HG03469 (cell line): Measurements from ENCODE around the gene TCF15.
"Not testable (repeated sequence)": the region's sequence is repeated elsewhere in the genome, so short reads cannot be mapped to it uniquely, and the experiment has no call there.

Experiments
- ATAC-seq: cut with Tn5 transposase; IDR thresholded peaks from one replicate; pipeline ENCODE4 v1.9.1; 2021; ENCODE audit warnings: mild to moderate bottlenecking, moderate library complexity, moderate number of reproducible peaks; ENCODE audit not compliant: unreplicated experiment

The TCF15 gene

DNA sequence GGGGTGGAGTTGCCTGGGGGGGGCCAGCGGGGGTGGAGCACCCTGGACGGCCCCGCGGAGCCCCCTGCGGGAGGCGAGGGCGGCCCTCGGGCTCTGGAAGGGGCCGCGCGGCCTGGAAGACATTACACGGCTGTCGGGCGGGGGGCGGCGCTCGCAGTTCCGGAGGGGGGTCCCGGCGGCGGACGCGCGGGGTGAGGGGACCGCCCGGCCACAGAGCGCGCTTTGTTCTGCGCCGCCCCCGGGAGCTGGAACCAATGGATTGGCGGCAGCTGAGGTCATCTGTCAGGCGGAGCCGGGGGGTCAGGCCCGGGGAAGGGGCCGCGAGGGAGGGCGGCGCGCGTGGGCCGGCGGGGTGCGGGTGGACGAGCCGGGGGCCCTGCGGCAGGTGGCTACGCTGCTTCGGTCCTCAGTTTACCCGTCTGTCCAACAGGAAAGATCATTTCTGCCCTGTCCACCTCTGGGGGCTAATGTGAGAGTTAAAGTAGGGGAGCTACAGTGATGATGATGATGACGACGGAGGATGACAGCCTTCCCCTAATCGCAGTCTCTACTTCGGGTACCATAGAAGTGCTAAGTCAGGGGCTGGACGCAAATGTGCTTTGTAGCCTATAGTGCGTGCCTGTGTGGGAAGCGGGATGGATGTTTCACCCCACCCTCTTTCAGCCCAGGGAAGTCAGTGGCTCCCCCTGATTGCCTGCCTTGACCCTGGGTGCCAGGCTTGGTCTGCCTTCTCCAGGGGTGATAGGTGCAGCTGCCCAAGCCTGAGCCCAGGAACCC is 32.5 kb upstream of the TCF15 start:
- no peak for ATAC-seq

DNA sequence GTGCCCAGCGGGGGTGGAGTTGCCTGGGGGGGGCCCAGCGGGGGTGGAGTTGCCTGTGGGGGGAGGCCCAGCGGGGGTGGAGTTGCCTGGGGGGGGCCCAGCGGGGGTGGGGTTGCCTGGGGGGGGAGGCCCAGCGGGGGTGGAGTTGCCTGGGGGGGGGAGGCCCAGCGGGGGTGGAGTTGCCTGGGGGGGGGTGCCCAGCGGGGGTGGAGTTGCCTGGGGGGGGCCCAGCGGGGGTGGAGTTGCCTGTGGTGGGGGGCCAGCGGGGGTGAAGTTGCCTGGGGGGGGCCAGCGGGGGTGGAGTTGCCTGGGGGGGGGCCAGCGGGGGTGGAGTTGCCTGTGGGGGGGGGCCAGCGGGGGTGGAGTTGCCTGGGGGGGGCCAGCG is 31.9 kb upstream of the TCF15 start:
- ATAC-seq, result not testable (repeated sequence)

DNA sequence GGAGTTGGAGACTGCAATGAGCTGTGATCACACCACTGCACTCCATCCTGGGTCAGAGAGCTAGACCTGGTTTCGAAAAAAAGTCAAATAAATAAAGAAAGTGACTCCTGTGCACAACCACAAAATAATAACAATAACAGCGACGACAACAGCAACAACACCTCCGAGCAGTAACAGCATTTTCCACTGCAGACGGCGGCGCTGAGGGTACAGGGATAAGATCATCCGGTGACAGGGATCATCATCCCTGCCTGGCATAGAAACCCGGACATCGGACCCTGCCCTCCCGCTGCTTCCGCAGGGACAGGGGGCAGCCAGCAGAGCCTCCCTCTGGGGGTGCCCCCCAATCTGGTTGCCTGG is 31.4 kb upstream of the TCF15 start:
- no peak for ATAC-seq

DNA sequence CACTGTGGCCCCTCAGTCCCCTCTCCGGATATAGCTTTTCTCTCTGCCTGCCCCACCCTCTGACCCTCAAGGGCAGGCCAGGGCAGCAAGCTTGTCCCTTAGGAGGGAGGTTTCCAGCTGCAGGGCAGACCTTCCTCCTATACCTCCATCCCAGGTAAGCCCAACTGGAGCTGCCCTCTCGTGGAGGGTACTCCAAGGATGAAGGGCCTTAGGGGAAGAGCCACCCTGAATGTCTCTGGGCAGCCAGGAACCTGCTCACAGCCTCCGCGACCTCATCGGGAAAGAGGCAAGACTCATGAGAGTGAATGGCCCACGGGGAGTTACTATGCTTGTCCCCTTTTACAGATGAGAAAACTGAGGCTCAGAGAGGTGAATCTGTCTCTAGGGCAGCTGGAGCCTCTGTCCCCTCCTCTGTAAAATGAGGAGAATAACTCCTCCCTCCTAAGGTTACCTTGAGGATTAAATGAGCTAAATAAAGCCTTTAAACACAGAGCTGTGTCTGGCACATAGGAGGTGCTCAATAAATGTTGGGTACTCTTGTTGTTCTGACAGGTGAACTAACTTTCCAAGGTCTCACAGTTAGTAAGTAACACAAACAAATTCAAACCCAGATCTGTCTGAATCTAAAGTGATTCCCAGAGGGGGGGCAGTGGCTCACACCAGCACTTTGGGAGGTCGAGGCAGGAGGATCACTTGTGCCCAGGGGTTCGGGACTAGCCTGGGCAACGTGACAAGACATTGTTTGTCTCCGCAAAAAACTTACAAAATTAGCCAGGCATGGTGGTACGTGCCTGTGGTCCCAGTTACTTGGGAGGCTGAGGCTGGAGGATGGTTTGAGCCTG is 30.8 kb upstream of the TCF15 start:
- no peak for ATAC-seq

DNA sequence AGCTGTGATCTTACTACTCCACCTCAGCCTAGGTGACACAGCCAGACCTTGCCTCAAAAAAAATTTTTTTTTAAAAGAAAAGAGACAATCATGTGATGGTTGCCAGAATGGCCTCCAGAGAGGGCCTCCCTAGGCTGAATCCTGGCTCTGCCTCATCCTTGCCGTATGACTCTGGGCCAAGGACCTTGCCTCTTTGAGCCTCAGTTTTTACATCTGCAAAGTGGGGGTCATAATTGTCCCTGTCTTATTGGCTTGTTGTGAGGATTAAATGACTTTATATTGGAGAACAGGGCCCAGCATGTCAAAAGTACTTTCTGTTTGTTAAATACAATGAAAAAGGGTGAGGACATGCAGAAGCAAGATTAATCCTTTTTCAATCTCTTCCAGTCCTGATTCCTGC is 28.5 kb upstream of the TCF15 start:
- no peak for ATAC-seq

DNA sequence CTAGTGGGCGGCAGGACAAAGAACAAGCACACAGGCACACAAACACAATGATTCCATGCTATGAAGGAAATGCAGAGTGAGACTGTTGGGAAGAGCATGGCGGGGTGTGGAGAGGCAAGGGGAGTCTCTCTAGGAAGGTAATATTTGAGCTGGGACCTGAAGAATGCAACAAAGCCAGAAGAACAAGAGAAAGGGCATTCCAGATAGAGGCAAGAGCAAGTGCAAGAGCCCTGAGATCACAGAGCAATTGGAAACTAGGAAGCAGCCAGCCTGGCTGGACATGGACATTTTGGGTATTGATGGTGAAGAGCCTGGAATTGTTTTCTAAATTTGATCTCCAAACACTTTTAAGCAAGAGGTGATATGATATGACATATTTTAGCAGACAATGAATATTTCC is 27.4 kb upstream of the TCF15 start:
- ATAC-seq, result no peak

DNA sequence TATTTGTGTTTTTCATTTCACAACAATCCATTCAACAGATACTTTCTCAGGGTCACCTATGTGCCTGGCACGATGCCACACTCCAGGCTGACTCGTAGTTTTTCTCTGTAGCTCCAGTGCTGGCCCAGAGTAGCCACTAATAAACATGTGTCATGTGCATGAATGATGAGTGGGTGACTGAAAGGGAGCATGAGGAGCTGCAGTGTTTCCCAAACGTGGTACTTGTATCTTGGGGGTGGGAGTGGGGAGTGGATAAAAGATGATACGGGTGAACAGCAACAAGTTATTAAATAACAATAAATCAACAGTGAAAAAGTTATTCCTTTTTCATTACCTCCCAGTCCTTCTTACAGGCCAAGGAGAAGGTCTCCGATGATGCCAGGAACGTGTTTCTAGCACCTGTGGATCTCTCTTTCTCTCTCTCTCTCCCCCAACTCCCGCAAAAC is 25.8 kb upstream of the TCF15 start:
- ATAC-seq, result no peak

DNA sequence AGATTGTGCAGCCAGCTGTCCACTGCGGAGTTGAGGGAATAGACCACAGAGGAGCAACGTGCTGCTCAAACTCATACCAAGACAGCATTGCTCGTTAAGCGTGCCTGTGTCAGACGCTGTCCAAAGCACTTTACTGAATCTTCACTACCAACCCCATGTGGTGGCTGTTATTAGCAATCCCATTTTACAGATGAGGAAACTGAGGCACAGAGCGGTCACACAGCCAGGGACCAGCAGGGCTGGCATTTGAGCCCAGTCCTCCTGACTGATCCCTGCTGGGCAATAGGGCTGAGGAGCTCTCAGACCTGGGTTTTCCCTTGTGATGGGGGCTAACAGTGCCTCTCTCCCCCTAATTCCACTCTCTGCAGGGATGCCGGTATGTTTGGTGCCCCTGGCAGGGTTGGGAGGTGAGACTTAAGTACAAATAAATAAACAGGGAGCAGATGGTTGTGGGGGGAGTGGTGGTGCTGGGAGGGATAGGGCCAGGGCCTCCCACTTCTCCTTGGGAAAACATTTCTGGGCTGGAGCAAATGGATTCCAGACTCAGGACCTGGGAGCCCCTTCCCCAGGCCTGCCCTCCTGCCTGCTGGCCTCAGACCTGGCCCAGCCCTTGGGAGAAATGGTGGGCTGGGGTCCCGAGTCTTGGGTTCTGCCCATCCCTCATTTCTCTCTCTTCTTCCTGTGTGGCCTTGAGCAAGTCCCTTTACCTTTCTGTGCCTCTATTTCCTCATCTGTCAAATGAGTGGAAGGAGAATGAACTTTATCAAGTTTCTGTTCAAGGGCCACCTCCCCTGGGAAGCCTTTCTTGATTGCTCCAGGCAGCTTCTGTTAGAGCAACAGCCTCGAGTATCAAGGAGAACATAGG is 25.2 kb upstream of the TCF15 start:
- ATAC-seq, result no peak

DNA sequence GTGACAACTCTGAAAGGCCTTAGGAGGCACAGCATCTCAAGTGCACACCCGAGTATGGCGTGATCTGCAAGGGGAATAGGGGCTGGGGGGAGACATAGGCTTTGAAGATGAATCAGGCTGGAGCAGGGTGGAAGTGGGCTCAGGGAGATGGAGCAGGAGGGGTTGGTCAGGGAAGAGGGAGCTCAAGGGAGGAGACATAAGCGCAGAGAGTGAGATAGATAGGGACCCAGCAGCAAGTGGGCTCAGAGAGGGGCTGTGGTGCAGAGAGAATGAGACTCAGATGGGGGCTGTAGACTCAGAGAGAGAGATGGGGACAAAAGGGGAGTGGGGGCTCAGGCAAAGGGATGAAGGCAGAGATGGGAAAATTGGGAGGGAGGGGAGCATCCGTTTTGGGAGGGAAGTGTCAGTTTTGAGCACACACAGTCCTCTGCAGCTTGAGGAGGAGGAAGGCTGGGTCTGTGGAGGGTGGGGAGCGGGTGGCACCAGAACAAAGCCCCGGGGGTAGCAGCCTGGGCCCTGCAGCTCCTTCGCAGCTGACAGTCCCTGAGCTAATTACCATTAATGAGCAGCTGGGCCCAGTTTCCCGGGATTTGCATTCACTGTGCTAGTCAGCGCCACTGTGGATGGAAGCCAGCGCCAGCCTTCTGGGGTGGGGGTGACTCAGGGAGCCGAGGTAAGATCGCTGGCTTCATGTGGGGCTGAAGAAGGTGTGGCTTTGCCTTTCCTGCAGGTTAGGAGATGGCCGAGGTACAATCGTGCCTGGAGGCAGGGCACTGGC is 24.2 kb upstream of the TCF15 start:
- ATAC-seq, result no peak

DNA sequence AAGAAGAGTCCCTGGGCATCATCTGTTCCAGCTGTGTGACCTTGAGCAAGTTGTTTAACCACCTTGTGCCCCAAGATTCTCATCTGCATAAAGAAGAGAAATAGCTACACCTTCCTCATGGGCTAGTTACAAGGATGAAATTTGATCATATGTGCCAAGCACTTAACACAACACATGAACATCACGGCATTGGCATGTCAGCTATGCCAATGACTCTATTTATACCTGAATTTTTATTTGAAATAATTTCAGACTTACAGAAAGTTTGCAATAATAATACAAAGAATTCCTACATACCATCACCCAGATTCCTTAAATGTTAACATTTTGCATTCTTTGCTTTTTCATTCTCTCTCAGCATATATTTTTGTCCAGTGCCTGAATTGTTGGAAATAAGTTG is 21.0 kb upstream of the TCF15 start:
- ATAC-seq, result no peak

DNA sequence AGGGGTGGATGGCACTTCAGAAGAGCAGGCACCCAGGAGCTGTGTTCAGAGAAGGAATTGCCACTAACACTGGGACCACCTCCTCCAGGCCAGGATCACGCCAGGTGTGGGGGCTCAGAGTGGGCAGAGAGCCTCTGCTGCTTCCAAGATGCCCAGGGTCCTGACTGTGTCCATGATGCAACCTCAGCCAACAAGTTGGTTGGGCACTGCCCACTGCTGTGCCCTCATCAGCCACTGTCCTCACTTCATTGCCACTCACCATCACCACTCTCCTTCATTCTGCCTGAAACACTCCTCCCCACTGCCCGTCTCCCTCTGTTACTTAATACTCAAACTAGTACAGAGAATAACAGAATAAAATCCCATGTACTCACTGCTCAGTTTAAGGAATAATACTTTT is 16.5 kb upstream of the TCF15 start:
- ATAC-seq, result no peak

DNA sequence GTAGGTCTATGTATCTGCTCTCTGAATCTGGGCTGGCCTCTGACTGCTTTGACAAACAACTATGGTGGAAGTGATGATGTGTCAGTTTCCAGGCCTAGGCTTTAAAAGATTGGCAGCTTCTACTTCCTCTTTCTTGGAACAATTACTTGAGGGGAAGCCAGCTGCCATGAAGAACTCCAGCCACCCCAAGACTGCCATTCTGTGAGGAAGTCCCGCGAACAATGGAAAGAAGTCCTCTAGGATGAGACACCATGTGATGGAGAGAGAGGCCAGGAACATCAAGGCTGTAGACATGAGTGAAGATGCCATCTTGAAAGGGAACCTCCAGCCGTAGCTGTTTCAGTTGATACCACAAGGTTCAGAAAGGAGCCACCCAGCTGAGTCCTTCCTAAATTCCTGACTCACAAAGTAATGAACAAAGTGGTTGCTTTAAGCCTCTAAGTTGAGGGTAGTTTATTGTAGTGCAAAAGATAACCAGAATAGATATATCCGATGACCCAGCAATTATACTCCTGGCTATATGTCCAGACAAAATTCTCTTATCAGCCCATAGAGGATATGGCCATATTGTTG is 15.3 kb upstream of the TCF15 start:
- no peak for ATAC-seq

DNA sequence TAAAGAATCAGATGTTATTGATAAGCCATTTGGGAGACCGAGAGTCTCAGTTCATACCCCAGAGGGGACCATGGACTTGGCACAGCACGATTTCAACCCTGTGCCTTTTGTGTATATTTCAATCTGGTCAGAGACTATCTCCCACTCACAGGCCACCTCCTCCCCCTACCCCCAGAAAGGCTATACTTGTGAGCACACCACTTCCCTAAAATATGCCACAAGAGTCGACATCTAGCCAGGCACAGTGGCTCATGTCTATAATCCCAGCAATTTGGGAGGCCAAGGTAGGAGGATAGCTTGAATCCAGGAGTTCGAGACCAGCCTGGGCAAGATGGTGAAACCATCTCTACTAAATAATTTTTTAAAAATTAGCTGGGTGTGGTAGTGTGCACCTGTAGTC is 13.6 kb upstream of the TCF15 start:
- ATAC-seq, result no peak

DNA sequence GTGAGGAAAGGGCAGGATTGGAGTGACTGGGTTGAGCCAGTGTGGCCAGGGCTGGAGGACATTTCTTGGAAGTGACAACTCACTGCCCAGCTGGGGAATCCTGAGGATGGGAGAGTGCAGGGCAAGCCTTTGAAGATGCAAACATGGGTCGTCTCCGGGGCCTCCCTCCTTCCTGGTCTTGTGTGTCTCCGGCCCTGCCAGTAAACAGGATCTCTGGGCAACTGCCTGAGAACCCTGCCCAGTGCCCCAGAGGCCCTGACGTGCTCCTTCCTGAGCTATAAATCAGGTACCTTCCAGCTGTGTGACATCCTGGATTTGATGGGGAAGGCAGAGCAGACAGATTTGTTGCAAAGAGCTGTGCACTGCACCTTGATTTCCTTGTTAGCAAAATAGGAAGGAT is 12.9 kb upstream of the TCF15 start:
- ATAC-seq, result no peak

DNA sequence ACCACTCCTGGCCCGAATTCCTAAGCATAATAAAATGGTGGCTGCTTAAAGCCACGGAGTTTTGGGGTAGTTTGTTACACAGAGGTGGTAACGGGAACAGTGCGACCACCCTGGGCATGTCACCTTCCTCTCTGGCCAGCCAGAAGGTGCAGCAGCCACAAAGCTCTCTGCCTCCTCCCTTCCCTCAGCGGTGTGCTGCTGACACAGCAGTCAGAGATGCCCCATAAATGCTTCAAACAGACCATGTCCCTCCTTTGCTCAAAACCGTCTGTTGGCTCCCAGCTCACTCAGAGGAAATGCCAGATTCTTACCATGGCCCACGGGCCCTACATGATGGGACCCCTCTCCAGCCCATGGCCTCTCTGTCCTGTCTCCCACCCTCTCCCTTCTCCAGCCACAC is 12.1 kb upstream of the TCF15 start:
- ATAC-seq, result no peak

DNA sequence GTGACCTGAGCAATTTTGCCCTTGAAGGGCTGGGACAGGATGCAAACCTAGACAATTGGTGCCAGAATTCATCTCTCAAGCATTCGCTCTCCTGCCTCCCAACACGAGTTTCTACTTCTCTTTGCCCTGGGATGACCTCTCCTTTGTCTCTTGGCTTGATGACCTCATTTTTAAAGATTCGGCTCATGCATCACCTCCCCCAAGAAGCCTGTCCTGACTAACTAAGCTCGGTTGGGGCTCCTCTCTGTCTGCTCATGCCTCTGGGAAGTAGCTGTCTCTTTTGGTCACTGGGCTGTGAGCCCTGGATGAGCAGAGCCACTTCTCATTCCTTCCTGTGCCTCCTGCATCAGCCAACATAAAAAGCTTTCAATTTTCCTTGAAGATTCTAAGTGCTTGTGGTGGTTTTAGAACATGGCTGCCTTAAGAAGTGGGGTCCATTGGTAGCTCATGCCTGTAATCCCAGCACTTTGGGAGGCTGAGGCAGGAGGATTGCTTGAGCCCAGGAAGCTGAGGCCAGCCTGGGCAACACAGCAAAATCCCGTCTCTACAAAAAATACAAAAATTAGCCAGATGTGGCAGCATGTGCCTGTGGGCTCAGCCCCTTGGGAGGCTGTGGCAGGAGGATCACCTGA is 11.1 kb upstream of the TCF15 start:
- ATAC-seq, result no peak

DNA sequence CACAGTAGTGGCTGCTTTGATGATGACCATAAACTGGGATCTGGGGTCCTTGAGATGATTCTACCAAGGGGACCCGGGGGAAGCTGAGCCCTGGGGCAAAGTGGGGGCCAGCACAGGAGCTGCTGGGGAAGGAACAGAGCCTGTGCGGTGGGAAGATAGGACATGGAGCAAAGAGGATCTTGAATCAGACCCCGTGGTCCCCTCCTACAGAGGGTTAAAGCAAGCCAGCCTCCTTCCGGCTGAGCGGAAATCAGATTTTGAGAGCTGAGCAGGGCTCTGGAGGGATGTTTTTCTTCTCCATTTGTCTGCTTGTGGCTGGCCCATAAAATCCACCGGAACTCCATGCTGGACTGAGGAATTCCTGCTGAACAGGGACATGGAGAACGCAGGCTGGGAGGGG is 10.1 kb upstream of the TCF15 start:
- ATAC-seq, result no peak

DNA sequence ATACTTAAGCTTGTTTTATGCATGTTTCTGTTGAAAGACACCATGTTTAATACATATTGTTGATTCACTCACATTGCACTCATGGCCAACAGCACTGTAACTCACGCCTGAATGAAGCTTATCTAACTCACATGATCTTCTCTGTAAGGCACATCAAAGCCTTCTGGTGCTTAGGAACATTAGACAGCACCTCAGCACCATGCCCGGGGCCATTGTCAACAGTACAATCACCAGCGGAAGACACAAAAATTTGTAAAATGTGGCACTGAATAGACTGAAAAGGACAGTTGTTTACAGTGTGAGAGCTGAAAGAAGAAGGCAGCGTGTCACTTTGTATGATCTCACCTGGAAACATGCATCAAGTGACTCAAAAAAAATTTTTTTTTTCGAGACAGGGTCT is 8.9 kb upstream of the TCF15 start:
- no peak for ATAC-seq

DNA sequence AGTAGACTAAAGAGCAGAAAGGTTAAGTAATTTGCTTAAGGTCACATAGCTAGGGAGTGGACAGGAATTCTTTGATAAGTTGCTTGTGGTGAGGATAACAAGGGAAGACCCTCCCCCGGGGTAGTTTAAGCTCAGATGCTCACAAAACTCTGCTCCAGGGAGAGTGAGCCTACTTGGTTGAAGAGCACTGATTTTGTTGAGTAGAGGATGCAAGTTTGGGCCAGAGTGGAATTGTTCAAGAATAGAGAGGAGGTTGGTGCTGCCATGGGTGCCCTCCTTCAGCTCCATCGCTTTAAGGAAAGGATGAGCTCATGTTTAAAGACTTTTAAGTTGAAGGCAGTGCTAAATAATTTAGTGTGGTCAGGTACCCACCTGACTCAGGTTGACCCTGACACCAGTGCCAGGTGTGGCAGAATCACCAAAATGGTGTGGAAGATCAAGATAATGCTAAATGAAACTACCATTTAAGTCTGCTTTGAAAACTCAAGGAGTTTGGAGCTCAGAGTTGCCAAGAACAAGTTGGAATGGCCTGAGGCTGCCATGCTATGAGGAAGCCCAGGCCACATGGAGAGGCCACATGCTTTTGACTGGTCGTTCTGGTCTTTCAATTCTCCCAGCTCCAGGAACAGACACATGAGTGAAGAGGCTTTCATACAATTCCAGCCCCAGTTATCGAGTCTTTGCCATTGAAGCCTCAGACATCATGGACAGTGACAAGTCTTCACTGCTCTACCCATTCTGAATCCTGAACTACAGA is 8.0 kb upstream of the TCF15 start:
- no peak for ATAC-seq
